IMR-90 (cell line): ENCODE measurements around the gene SH2D5. TPM values are rescaled to one million over a fixed set of nuclear protein-coding genes. Genes with fewer than 3 reads are reported as not detected.

Source experiments
- ATAC-seq: fragments of 200-7000 bp; cut with Tn5 transposase; 2 replicates; pipeline ENCODE4 v1.9.1; 2020; ENCODE audit warnings: low read depth, mild to moderate bottlenecking, moderate library complexity
- BruUV-seq: library from RNA; stranded (reverse); fragments of 400-500 nt; replicated peaks from 2 replicates; lab custom pipeline; 2021; lab: Mats Ljungman, UMichigan
- CTCF ChIA-PET: fragments of 300-600 bp; formaldehyde crosslinking; extraction: SDS; loops from one replicate; lab custom pipeline; 2021; ENCODE audit warnings: antibody characterized with exemption; lab: Yijun Ruan, JAX
- POLR2A ChIA-PET: fragments of 300-600 bp; sonication (Branson Sonifier 250); formaldehyde crosslinking; loops from one replicate; lab custom pipeline; 2022; ENCODE audit warnings: antibody characterized with exemption; ENCODE audit not compliant: unreplicated experiment; lab: Charles Lee
- DNase-seq: peaks from one replicate; pipeline ENCODE4 v3.0.0; 2013
- H2AFZ ChIP-seq: replicated peaks from 2 replicates; pipeline ENCODE3; 2013; ENCODE audit warnings: low read length, mild to moderate bottlenecking; ENCODE audit not compliant: poor library complexity
- H2AK5ac ChIP-seq: 2 replicates; pipeline ENCODE4 v1.6.1; 2013; ENCODE audit warnings: low read depth, low read length, inconsistent platforms
- H2AK9ac ChIP-seq: replicated peaks from 2 replicates; pipeline ENCODE3; 2013; ENCODE audit warnings: mild to moderate bottlenecking, low read depth, low read length, moderate library complexity; ENCODE audit not compliant: poor library complexity
- H2BK120ac ChIP-seq: 2 replicates; pipeline ENCODE4 v1.6.1; 2013; ENCODE audit warnings: low read depth, low read length, inconsistent platforms
- H2BK15ac ChIP-seq: 3 replicates; pipeline ENCODE4 v1.6.1; 2013; ENCODE audit warnings: low read depth, low read length, inconsistent platforms
- H2BK20ac ChIP-seq: 2 replicates; pipeline ENCODE4 v1.6.1; 2013; ENCODE audit warnings: low read depth, mild to moderate bottlenecking, inconsistent platforms, low read length, moderate library complexity
- H2BK5ac ChIP-seq: 2 replicates; pipeline ENCODE4 v1.6.1; 2013; ENCODE audit warnings: mild to moderate bottlenecking, low read depth, low read length, inconsistent platforms; ENCODE audit not compliant: poor library complexity, severe bottlenecking
- H3K14ac ChIP-seq: replicated peaks from 2 replicates; pipeline ENCODE4 v1.6.1; 2013; ENCODE audit warnings: low read depth, low read length, inconsistent platforms
- H3K18ac ChIP-seq: 2 replicates; pipeline ENCODE4 v1.6.1; 2013; ENCODE audit warnings: low read depth, low read length, control low read depth
- H3K23ac ChIP-seq: 2 replicates; pipeline ENCODE4 v1.6.1; 2013; ENCODE audit warnings: low read depth, low read length, inconsistent platforms
- H3K27ac ChIP-seq: 2 replicates; pipeline ENCODE4 v1.5.1; 2013; ENCODE audit warnings: mild to moderate bottlenecking, control low read depth, low read length; ENCODE audit not compliant: insufficient read depth
- H3K27me3 ChIP-seq: 2 replicates; pipeline ENCODE4 v1.6.1; 2013; ENCODE audit warnings: low read length; ENCODE audit not compliant: control insufficient read depth, insufficient read depth
- H3K36me3 ChIP-seq: 2 replicates; pipeline ENCODE4 v1.6.1; 2013; ENCODE audit warnings: low read length, mixed read lengths; ENCODE audit not compliant: control insufficient read depth, insufficient read depth
- H3K4ac ChIP-seq: 2 replicates; pipeline ENCODE4 v1.6.1; 2013; ENCODE audit warnings: low read depth, low read length, inconsistent platforms
- H3K4me1 ChIP-seq: 2 replicates; pipeline ENCODE4 v1.6.1; 2013; ENCODE audit warnings: low read length, mixed read lengths; ENCODE audit not compliant: control insufficient read depth, insufficient read depth
- H3K4me2 ChIP-seq: 2 replicates; pipeline ENCODE4 v1.6.1; 2013; ENCODE audit warnings: low read depth, mild to moderate bottlenecking, control low read depth, low read length, moderate library complexity
- H3K4me3 ChIP-seq: 2 replicates; pipeline ENCODE4 v1.5.1; 2013; ENCODE audit warnings: low read depth, mild to moderate bottlenecking, control low read depth, low read length, moderate library complexity; ENCODE audit not compliant: insufficient read depth
- H3K56ac ChIP-seq: 2 replicates; pipeline ENCODE4 v1.6.1; 2013; ENCODE audit warnings: low read length, inconsistent platforms; ENCODE audit not compliant: insufficient read depth; ENCODE audit errors: extremely low read depth
- H3K79me1 ChIP-seq, 2 experiments: 2 replicates each; pipeline ENCODE4 v1.6.1; 2013; ENCODE audit warnings: low read length in 2 of 2, inconsistent platforms in 1 of 2, low read depth in 1 of 2
- H3K9ac ChIP-seq: 2 replicates; pipeline ENCODE4 v1.6.1; 2013; ENCODE audit warnings: low read depth, low read length, control low read depth
- H3K9me1 ChIP-seq: 2 replicates; pipeline ENCODE4 v1.6.1; 2013; ENCODE audit warnings: low read length, inconsistent platforms; ENCODE audit not compliant: insufficient read depth
- H3K9me3 ChIP-seq: 2 replicates; pipeline ENCODE4 v1.6.1; 2013; ENCODE audit warnings: low read length; ENCODE audit not compliant: control insufficient read depth, insufficient read depth
- H4K20me1 ChIP-seq: 2 replicates; pipeline ENCODE4 v1.6.1; 2013; ENCODE audit warnings: low read length, inconsistent platforms; ENCODE audit not compliant: insufficient read depth
- H4K5ac ChIP-seq: 2 replicates; pipeline ENCODE4 v1.6.1; 2013; ENCODE audit warnings: mild to moderate bottlenecking, low read depth, low read length, control low read depth
- H4K8ac ChIP-seq, 2 experiments: 2 replicates each; pipeline ENCODE4 v1.6.1; 2013; ENCODE audit warnings: low read depth in 2 of 2, low read length in 2 of 2, control low read depth in 1 of 2, inconsistent platforms in 1 of 2
- H4K91ac ChIP-seq: 2 replicates; pipeline ENCODE4 v1.6.1; 2013; ENCODE audit warnings: low read depth, low read length, inconsistent platforms; ENCODE audit not compliant: insufficient read depth
- MAFK ChIP-seq: IDR thresholded peaks from 2 replicates; pipeline ENCODE4 v1.6.1; 2012; ENCODE audit warnings: low read depth, low read length, improper control_type of control experiment
- RCOR1 ChIP-seq: IDR thresholded peaks from 2 replicates; pipeline ENCODE4 v1.6.1; 2012; ENCODE audit warnings: mild to moderate bottlenecking, low read length, improper control_type of control experiment; ENCODE audit not compliant: insufficient replicate concordance
- WGBS, 2 experiments: methylation state at CpG; one replicate each; pipeline versions ENCODE4 v1.1.5 to v1.1.7; 2013; ENCODE audit warnings: missing lambda C conversion rate in 2 of 2; ENCODE audit not compliant: insufficient read length in 1 of 2; ENCODE audit errors: extremely low coverage in 2 of 2; 5-methylcytosine and 5-hydroxymethylcytosine counted together
- dilution Hi-C: fragments of 300-500 bp; cut with HindIII; formaldehyde crosslinking; loops from one replicate; pipeline ENCODE4 v1.14.3; 2018; ENCODE audit warnings: low sequenced_read_pairs; ENCODE audit not compliant: unreplicated experiment
- in situ Hi-C: fragments of 300-500 bp; cut with MboI; formaldehyde crosslinking; loops from 3 replicates; pipeline ENCODE4 v1.14.3; 2019; ENCODE audit warnings: low sequenced_read_pairs, inconsistent platforms, mixed read lengths
- intact Hi-C: fragments of 100-400 bp; cut with micrococcal nuclease; formaldehyde crosslinking; loops from 2 replicates; pipeline ENCODE4 v1.10.0; 2022
- polyA plus RNA-seq, 3 experiments: library from polyadenylated mRNA; depleted of rRNA; stranded (reverse); fragments of >200 nt; gene quantifications; 2 replicates each; pipeline ENCODE4 v1.2.3, GENCODE V29; 2012; ENCODE audit warnings: low replicate concordance in 1 of 3
- total RNA-seq: library from RNA; depleted of rRNA; stranded (reverse); fragments of >200 nt; gene quantifications from 2 replicates; pipeline ENCODE4 v1.2.3, GENCODE V29; 2012; rRNA removed
- TF ChIP-seq, protein P1 (sequence below): conservative IDR thresholded peaks from 2 replicates; pipeline ENCODE4 v1.5.1; 2012; ENCODE audit warnings: mild to moderate bottlenecking, low read depth, low read length, improper control_type of control experiment

The SH2D5 gene
- total and polyA plus RNA-seq, 2 of the 4 experiments (the other 2 are of a cell fraction), result 7.2 to 14.4 TPM

DNA sequence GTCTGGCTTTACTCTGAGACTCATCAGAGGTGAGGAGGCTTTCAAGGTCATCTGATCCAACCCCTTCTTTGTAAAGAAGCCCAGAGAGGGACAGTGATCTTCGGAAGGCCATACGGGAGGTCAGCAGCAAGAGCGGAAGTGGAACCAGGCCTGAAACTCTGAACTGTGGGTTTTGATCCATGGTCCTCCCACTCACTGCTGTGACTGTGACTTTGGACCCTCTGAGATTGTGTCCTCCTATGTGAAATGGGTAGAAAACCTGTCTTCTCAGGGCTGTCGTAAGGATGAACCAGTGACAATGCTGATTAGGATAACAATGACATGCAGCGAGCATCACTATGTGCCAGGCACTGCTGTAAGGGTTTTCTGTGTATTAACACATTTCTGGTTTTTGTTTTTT is 61.6 kb downstream of the SH2D5 start:
- H3K4ac ChIP-seq, result no peak overlapping the region
- no peak overlapping the region for H3K14ac ChIP-seq
- no peak overlapping the region for H3K4me2 ChIP-seq
- no TSS peak for BruUV-seq
- ATAC-seq, result no peak
- no peak overlapping the region for H3K56ac ChIP-seq
- no peak for DNase-seq
- POLR2A ChIA-PET, result no interaction called here
- no peak overlapping the region for H4K5ac ChIP-seq
- no peak overlapping the region for H3K9ac ChIP-seq
- no peak overlapping the region for H2BK5ac ChIP-seq
- H3K36me3 ChIP-seq, result peaks cover 6% of the 10 kb centered on the region
- no peak overlapping the region for H2AK5ac ChIP-seq
- H4K8ac ChIP-seq, result no peak overlapping the region
- no peak overlapping the region for H2BK20ac ChIP-seq
- H2BK15ac ChIP-seq, result no peak overlapping the region
- no peak overlapping the region for H3K27ac ChIP-seq
- TF ChIP-seq MAFK (no peak), RCOR1 (no peak)
- TF ChIP-seq, protein P1, sequence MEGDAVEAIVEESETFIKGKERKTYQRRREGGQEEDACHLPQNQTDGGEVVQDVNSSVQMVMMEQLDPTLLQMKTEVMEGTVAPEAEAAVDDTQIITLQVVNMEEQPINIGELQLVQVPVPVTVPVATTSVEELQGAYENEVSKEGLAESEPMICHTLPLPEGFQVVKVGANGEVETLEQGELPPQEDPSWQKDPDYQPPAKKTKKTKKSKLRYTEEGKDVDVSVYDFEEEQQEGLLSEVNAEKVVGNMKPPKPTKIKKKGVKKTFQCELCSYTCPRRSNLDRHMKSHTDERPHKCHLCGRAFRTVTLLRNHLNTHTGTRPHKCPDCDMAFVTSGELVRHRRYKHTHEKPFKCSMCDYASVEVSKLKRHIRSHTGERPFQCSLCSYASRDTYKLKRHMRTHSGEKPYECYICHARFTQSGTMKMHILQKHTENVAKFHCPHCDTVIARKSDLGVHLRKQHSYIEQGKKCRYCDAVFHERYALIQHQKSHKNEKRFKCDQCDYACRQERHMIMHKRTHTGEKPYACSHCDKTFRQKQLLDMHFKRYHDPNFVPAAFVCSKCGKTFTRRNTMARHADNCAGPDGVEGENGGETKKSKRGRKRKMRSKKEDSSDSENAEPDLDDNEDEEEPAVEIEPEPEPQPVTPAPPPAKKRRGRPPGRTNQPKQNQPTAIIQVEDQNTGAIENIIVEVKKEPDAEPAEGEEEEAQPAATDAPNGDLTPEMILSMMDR, result no peak
- H3K4me1 ChIP-seq, result no peaks in the 10 kb centered on the region
- H2AK9ac ChIP-seq, result no peak overlapping the region
- no peaks in the 10 kb centered on the region for H3K9me1 ChIP-seq
- no peaks in the 10 kb centered on the region for H3K9me3 ChIP-seq
- H3K23ac ChIP-seq, result no peak overlapping the region
- WGBS, 2 experiments, result 100% methylated on average over 1 of the region's 5 CpGs; no CpG with 5 or more reads in 1 of the 2 experiments
- H4K20me1 ChIP-seq, result no peaks in the 10 kb centered on the region
- CTCF ChIA-PET, result no interaction called here
- no peaks in the 10 kb centered on the region for H3K79me1 ChIP-seq
- in situ Hi-C loops, result no loop called here
- H3K4me3 ChIP-seq, result no peak overlapping the region
- no peak overlapping the region for H2AFZ ChIP-seq
- H2BK120ac ChIP-seq, result no peak overlapping the region
- no peak overlapping the region for H4K91ac ChIP-seq
- H3K18ac ChIP-seq, result no peak overlapping the region
- intact Hi-C loops, result no loop called here
- dilution Hi-C loops, result no loop called here
- H3K27me3 ChIP-seq, result no peaks in the 10 kb centered on the region

Other genes with a start within 250 kb of the SH2D5 start
- 10.2 and 28.9 TPM in 2 replicates for gene CAMK2N1, start 246.5 kb downstream of the SH2D5 start, total RNA-seq
- gene CAMK2N1, start 246.5 kb downstream of the SH2D5 start, polyA plus RNA-seq (2012; rRNA removed), result 44.4 and 46.8 TPM in 2 replicates
- 19.7 and 21.1 TPM in 2 replicates for gene MUL1, start 224.6 kb downstream of the SH2D5 start, total RNA-seq
- 20.6 and 20.7 TPM in 2 replicates for gene MUL1, start 224.6 kb downstream of the SH2D5 start, polyA plus RNA-seq (2012; rRNA removed)
- gene FAM43B, start 180.1 kb downstream of the SH2D5 start, total RNA-seq, result not detected in 2 replicates
- 0.05 and 0.09 TPM in 2 replicates for gene FAM43B, start 180.1 kb downstream of the SH2D5 start, polyA plus RNA-seq (2012; rRNA removed)
- gene CDA, start 143.6 kb downstream of the SH2D5 start, total RNA-seq, result 0.90 and 1.4 TPM in 2 replicates
- gene CDA, start 143.6 kb downstream of the SH2D5 start, polyA plus RNA-seq (2012; rRNA removed), result 9.4 and 10.7 TPM in 2 replicates
- 52.9 and 55.3 TPM in 2 replicates for gene PINK1, start 99.2 kb downstream of the SH2D5 start, total RNA-seq
- gene PINK1, start 99.2 kb downstream of the SH2D5 start, polyA plus RNA-seq (2012; rRNA removed), result 55.2 and 57.8 TPM in 2 replicates
- gene DDOST, start 71.3 kb downstream of the SH2D5 start, total RNA-seq, result 155 and 179 TPM in 2 replicates
- 414 and 477 TPM in 2 replicates for gene DDOST, start 71.3 kb downstream of the SH2D5 start, polyA plus RNA-seq (2012; rRNA removed)
- gene KIF17, start 14.7 kb downstream of the SH2D5 start, total RNA-seq, result 4.5 and 4.7 TPM in 2 replicates
- 5.7 and 6.5 TPM in 2 replicates for gene KIF17, start 14.7 kb downstream of the SH2D5 start, polyA plus RNA-seq (2012; rRNA removed)
- 88.4 and 111 TPM in 2 replicates for gene HP1BP3, start 54.6 kb upstream of the SH2D5 start, total RNA-seq
- gene HP1BP3, start 54.6 kb upstream of the SH2D5 start, polyA plus RNA-seq (2012; rRNA removed), result 146 and 151 TPM in 2 replicates